CD4-positive, alpha-beta T cell treated with Interleukin-4 for 1 hour (primary cell): ENCODE measurements around the gene TSC1.

Experiments used
- DNase-seq, 2 donors: peaks; one replicate each; pipeline ENCODE4 v3.0.0-alpha.2; 2020 to 2022

Gene TSC1

GRCh38 chr9:132944294-132945185, at the start of gene TSC1:
TSS of gene TSC1 (minus strand) at chr9:132944616. CDS start at chr9:132928872, 15,744 bp downstream.
- DNase-seq, result peak; percentile 97 to 98

- DNase-seq, result no peak
Measured at GRCh38 chr9:132993511-132993939, 49.1 kb upstream of the TSC1 start.

GRCh38 chr9:132991351-132992300, 47.2 kb upstream of the TSC1 start:
- DNase-seq, result no peak

- no peak for DNase-seq
Measured at GRCh38 chr9:132990781-132991180, 46.4 kb upstream of the TSC1 start.

- peak in 1 of 2 donors; percentile 17 for DNase-seq
Measured at GRCh38 chr9:132989998-132990557, 45.7 kb upstream of the TSC1 start.

- no peak for DNase-seq
Measured at GRCh38 chr9:132989414-132989996, 45.1 kb upstream of the TSC1 start.

- no peak for DNase-seq
Measured at GRCh38 chr9:132989014-132989310, 44.5 kb upstream of the TSC1 start.

- DNase-seq, result no peak
Measured at GRCh38 chr9:132988244-132989013, 44.0 kb upstream of the TSC1 start.

- no peak for DNase-seq
Measured at GRCh38 chr9:132986640-132987620, 42.5 kb upstream of the TSC1 start.

GRCh38 chr9:132986114-132986513, 41.7 kb upstream of the TSC1 start:
- no peak for DNase-seq

GRCh38 chr9:132985489-132985888, 41.1 kb upstream of the TSC1 start:
- DNase-seq, result no peak

- no peak for DNase-seq
Measured at GRCh38 chr9:132985071-132985350, 40.6 kb upstream of the TSC1 start.

GRCh38 chr9:132984202-132985070, 40.0 kb upstream of the TSC1 start:
- no peak for DNase-seq

GRCh38 chr9:132983491-132984201, 39.2 kb upstream of the TSC1 start:
- DNase-seq, result no peak

GRCh38 chr9:132982458-132982857, 38.0 kb upstream of the TSC1 start:
- no peak for DNase-seq

- no peak for DNase-seq
Measured at GRCh38 chr9:132980157-132980556, 35.7 kb upstream of the TSC1 start.

GRCh38 chr9:132978451-132979131, 34.2 kb upstream of the TSC1 start, which contains the start of gene GFI1B:
TSS of gene GFI1B (plus strand) at chr9:132978694. CDS start at chr9:132986679, 7,985 bp downstream.
- no peak for DNase-seq

- DNase-seq, result no peak
Measured at GRCh38 chr9:132978112-132978450, 33.7 kb upstream of the TSC1 start.

GRCh38 chr9:132976571-132976970, 32.2 kb upstream of the TSC1 start:
- DNase-seq, result no peak
